NCI-H69 (cell line): ENCODE results near the gene KBTBD12.

ENCODE experiments used
- DNase-seq: peaks from one replicate; lab custom pipeline; 2025; lab: John Stamatoyannopoulos, UW

KBTBD12 gene

DNA sequence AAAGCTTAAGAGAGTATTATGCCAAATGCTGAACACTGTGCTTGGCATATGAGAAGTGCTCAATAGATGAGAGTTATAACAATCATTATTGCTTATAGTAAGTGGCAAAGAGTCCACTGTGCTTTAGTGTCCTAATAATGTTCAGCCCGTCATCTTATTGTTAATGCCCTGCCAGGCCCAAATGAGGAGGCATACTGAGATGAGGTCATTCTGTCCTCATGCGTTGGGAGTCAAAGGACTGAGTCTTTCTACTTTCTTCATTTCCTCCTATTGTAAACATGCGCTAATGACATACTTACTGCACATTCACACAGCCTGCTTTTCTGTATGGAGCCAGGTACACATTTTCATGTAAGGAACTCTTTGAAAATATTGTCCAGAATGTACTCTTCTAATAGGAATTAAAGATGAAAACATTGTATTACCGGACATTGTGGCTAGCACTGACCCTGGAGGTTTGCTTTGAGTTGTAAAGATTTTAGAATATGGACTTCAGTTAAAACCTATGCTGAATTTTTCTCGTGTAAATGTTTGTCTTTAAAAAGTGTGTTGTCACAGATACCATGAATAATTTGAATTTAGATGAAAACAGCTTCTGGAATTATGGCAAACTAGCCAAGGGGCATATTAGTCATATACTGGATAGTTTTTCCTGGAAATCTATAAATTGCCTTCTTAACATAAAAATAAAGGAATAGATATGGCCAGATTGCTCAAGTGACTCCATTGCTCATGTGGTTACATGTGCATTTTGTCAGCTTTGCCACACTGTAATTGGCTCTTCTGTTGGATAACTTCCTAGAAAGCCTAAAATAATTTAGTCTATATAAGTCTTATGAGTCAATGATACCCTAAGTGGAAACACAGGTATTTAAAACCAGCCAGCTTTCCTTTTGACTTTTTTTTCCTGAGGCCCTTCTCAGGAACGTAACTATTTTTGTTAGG lies 38.3 kb downstream of the KBTBD12 start:
- peak; percentile 28 for DNase-seq

DNA sequence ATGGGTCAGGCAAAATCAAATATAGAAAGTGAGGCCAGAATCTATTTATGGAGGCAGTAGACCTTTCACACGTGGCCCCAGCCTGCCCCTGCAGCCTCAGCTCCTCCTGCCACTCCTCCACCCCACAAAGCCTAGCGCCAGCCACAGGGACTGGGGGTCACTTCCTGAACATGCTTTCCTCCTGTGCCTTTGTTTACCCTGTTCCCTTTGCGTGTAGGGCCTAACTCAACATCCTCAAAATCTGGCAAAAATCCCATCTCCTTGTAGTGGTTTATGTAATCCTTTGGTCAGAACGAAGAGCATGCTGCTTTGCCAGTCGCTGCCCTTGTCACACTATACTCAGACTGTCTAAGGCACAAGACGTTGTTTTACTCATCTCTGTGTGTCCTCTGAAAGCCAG lies 39.6 kb downstream of the KBTBD12 start:
- DNase-seq, result no peak

DNA sequence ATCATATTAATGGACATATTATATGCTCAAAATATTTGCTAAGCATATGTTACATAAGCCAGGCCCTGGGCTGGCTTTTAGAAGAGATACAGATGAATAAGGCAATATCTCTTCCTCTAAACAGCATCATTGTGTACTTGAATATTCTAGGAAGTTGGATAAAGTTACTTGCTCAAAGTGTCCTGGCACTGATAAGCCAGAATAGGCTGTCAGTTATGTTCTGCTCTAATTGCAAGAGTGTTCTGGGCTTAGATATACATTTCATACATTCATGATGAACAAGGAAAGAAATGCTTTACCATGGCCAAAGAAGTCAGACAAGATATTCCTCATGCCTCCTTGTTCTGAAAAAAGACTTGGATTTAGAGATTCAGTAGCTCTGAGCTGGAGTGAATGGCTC lies 40.7 kb downstream of the KBTBD12 start:
- no peak for DNase-seq

DNA sequence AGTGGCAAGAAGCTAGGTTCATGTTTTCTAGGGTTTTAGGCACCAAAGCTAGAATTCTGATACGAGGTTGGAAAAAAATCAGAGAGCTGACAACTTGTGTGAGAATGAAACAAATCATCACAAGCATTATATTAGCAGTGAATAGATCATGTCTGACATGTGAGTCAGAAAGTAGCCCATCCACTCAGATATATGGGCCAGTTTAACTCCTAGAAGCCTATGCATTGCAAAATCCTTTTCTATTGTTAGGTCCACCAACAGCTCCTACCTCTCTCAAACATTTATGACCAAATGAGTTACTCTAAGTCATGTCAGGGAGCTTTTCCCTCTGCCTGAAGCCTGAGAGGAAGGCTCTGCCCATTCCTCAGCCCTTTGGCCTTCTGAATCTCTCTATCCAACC lies 44.0 kb downstream of the KBTBD12 start:
- DNase-seq, result no peak

DNA sequence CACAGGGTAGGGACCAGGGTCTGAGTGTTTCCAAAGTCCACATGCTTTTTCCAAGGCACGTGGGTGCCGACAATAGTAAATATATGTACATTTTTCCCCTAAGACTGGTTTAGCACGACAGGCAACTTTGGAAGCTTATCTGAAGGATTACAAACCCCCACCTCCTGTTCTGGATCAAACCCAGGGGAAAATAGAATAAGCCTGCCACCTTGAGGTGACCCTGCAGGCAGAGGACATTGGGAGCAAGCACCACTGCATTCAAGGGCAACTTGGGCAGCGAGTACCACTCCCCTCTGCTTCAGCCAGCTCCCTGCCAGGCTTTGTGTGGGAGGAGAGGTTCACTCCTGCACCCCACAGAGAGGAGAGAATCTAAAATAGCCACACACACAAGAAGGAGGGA lies 44.8 kb downstream of the KBTBD12 start:
- DNase-seq, result peak; percentile 66

DNA sequence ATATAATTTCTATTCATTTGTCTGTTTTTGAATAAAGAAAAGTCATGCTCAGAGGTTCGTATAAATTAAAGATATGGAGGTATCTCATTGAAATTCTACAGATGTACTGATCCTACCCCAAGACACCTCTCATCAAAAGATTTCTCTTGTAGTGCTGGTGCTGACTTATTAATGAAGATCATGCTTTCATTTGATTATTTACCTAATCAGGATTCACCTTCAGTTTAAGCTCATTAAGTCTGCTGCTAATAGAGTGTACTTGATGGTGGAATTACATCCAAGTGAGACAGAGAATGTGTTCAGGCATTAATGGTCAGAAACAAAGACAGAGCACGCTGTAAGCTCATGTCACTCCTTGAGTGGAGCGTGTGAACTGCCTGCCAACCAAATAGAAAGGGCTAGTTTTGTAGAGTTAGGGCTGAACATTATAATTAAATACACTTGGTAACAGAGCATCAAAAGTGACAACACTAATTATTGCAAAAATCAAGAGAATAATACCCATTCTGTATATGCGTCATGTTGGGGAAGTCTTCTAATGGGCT lies 45.5 kb downstream of the KBTBD12 start:
- no peak for DNase-seq

DNA sequence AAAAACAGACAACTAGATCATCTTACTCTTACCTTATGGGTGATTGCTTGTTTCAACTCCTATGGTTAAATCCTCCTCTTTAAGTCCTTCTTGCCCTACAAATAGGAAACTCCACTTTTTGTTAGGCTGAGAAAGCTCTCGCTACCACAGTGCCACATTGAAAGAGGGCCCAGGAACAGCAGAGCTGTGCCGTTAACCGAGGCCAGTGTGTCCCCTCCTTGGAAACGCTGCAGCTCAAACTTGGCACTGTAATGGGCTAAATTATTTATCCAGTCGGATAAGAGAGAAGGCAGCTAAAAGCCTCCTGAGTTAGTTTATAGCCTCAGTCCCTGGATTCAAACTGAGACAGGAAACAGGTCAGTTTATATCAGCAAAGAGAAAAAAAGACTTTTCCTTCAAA lies 46.1 kb downstream of the KBTBD12 start:
- no peak for DNase-seq

DNA sequence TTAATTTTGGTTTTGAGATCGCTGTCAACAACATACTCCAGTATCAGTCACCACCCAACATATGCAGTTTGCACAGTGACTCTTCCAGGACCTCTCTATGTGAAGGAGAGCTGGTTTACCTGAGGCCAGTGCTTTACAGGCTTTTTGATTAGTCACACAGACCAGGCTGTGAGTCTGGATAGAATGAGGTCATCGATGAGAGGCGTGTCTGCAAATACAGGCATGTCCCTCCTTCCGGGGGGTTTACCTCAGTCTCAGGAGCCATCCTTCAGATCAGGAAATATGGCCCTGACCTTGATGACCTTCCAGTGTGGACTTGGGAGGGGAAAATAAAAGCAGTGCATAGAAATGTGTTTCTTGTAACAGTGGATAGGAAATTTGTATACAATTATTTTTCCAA lies 46.9 kb downstream of the KBTBD12 start:
- DNase-seq, result peak; percentile 58

DNA sequence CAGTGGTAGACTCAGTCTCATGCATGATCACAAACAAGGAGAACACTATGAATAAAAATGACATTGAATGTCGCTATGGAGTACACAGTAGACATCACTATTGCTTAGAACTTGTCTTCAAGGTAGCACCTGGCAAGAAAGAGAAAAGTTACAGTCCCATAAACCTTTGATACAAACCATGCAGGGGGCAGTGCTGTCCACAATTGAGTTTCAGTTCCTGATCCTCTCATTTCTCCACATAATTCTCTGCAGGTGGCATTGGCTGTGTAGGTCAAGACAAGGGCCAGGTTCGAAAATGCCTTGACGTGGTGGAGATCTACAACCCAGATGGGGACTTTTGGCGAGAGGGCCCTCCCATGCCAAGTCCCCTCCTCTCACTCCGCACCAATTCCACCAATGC lies 47.9 kb downstream of the KBTBD12 start:
- DNase-seq, result no peak

DNA sequence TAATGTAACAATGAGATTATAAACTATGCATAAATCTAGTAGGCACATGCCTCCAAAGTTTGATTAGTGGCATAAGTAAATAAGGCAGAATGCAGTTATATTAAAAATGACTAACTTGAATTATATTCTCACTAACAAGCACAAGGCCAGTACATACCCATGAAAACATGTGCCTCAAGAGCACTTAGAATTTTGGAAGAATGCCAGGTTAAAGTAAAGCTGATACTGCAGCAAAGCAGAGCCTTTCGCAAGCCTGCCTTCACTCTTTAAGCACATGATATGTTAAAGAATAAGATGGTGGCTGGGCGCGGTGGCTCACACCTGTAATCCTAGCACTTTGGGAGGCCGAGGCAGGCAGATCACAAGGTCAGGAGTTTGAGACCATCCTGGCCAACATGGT lies 49.0 kb downstream of the KBTBD12 start:
- DNase-seq, result peak; percentile 67

DNA sequence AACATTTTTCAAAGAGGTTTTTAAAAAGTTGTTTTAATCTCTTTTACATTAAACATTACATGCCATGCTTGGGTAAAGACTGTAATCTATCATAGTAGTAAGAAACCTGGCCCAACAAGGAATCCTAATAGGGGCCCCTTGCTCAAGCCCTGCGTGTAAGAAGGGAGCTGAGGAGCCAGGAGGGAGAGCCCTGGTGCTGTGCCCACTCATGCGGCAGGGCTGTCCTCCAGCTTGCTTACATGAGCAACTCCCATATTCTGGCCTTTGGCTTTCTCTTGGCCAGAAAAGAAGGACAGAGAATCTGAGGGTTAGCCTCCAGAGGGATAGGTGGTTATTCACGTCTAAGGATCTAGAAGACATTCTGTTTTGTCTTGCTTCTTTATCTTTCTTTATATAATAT lies 49.8 kb downstream of the KBTBD12 start:
- no peak for DNase-seq

DNA sequence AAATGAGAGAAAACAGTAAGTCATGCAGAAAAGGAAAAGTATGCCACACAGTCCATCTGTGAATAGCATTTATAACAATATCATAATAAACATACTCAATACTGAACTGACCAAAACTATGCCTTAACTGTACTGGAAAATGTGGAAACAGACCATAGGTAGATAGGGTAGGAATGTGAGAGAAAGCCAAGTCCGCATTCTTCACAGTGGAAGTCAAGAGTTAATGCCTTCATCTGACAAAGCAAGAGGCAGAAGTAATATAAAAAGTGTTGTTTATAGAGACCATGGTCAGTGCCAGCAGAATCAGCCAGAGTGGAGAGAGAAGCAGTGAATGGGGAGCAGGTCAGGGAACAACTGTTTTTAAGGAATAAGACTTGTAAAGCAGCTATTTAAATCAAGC lies 52.3 kb downstream of the KBTBD12 start:
- DNase-seq, result no peak

DNA sequence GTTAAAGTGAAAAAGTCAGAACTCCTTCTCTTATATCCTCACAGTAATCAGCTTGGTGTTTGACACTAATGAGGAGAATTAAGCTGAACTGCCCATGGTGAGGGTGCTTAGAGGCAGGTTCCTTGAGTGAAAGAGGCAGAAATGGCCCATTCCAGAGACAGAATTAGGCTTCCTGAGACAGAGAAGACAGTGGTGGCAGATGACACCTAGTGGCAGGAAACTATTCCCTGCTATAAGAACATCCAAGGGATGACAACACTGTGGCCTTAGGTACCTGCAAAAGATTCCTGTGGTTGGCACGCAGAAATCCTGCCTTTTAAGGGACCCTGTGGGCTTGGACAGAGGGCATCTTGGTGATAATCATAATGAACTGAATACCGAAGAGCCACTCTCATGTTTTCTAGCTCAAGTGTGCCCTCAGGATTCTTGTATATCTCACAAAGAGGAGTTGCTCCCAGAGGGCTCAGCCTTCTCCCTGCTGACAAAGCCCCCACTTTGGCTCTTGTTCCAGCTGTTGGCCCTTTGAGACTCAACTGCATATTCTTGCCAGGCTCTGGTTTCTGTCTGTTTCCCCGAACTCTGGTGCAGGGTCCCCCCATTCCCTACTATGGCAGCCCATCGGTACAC lies 56.0 kb downstream of the KBTBD12 start:
- DNase-seq, result peak; percentile 70

DNA sequence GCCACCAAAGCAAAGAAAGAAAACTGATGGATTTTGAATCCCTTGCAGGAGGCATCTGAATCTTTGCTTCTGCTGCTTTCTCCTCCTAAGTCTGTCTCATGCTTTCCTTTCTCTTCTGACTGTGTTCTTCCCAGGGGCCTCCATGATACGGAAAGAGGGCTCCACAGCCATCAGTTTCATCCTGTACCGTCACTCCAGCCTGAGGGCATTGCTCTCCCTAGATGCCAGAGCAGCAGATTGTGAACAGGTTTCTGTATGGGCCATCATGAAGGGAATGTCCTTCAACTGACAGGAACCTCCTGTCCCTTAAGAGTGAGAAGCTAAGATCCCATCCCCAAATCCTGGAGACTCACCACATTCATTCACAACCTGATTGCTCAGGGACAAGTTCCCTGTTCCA lies 59.2 kb downstream of the KBTBD12 start:
- DNase-seq, result no peak

DNA sequence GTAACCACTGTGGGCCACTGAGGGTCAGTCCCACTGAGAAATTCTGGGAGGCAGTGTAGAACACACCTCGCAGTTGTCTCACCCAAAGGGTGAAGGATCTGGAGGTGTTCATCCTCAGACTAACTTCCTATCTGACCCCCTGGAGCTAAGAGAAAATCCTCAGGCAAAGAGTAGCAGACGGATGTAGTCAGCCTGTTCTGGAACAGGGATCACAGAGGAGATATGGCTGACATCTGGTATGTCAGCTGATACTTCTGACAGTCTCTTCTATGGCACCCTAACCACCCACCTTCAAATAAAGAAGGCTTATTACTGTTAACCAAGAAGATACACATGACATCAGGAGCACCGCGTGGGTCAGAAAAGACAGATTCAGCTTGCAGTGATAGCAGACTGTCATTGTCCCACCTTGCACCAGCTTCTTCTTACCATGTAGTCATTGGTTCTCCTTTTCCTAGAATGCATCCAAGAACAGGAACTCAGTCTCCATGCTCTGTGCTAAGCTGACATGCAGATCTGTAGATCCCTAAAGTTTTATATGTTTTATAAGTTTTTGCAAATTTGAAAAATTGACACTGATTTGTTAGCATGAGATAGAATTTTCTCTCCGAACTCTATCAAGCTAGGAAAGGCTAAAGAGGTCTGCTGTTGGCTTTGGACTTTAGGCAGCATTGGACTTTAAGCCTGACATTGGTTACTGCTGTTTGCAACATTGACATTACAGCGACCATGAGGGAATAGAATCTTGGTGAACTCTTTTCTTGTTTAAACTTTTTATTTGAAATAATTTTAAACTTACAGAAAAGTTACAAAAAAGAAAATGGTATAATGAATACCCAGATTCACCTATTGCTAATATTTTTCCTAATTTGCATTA lies 60.4 kb downstream of the KBTBD12 start:
- DNase-seq, result peak; percentile 4

DNA sequence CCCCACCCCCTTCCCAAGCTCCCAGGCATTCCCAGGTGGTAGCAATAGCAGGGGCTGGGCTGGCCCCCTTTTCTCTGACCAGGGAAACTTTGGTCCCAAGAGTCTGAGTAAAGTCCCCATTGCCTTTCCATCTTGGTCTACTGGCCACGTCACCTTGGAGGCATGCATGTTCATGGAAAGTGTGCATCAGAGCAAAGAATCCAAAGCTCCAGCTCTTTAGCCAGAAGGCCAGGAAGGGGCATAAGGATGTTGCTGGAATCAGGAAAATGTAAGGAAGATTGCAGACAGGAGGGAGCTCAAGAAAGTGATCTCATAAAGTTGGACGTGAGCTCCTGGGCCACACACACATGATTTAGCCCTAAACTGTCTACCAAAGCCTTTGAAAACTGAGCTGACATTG lies 63.6 kb downstream of the KBTBD12 start:
- no peak for DNase-seq

DNA sequence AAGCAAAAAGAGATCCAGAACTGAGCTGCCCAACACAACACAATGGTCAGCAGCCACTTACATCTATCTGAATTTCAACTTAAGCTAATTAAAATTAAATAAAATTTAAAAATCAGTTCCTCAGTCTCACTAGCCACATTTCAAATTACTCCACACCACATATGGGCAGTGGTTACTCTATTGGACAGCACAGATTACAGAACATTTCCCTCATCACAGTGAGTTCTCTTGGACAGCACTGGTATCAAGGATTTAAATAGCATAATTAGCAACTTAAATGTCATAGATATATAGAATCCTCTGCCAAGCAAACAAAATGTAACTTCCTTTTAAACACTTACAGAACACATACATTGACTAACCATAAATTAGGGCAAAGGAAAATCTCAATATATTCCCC lies 64.4 kb downstream of the KBTBD12 start:
- no peak for DNase-seq

DNA sequence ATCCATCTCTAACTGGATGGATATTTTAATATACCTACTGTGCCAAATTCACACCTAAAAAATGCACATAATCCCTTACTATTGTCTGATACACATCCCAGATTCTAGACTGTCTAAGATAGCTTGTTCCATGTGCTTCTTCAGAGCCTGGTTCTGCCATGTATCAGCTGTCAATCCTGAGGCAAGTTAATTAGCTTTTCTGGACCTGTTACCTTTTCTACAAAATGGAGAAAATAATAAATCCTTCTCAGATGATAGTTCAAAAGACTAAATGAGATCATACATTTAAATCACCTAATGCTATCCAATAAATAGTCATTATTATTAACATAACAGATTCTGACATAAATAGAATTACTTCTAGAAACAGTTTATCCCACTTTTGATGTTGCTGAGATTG lies 66.1 kb downstream of the KBTBD12 start:
- no peak for DNase-seq

DNA sequence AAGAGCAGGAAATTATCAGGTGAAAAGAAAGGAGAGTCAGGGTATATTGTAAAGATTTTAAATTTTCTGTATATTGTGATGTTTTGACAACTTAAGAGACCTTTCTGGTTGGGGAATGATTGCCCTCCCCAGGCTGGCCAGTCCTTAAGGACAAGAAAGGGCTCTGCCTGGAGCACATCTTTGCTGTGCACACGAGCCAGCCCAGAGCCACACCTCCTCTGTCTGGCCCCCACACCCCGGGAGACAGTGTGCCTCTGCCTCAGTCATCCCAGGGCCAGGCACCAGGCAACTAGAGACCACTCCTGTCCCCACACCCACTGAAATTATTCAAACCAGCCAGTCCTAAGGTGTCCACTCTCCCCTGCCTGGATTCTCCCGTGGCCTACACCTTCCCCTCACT lies 67.1 kb downstream of the KBTBD12 start:
- DNase-seq, result no peak

DNA sequence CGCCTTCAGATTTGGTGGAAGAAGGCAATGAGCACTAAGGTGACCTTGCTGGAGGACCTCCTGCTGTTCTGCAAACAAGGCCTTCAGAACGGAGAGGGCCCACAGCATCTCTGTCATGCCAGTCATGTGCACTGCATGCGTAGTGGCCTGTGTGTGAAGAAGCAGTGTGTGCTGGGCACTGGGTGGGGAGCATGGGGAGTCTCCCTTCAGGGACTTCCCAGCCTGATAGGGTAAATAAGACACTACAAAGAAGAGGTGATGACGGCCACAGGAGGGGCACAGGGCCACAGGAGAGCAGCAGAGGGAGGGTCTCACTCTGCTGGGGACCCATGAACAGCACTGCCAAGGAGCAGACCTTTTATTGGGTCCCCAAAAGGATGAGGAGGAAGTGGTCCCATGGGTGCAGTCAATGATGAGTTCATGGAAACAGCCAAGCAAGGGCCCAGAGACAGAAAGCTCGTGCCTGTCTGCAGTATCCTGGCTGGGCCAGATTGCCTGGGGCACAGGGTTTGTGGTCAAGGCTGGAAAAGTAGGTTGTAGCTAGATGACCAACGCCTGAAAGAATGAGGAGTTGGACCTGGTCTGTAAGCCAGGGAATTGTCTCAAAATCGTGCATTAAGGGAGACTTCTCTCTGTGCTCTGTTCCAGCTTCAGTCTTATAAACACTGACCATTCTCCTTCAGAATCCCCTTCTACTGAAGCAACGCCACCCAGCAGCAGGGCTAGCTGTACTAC lies 69.4 kb downstream of the KBTBD12 start:
- no peak for DNase-seq

DNA sequence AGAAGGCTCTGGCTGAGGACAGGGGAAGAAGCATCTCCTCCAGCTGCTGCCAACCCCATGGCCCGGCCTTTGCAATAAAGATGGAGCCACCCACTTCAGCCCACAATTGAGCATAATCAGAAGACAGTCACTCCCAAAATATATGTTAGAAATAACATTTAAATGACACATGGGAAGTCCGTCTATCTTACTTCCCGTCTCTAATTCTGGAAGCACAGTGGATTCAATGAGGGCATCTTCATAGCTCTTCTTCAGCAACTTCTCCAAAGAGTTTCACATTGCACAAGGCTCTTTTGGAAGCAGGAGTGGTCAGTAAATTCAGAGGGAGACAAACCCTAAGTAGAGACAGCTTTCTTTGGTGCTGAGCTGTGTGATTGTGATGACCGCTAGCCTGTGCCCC lies 70.2 kb downstream of the KBTBD12 start:
- no peak for DNase-seq
